ENCODE data around the gene LCE6A.

LCE6A gene, protein sequence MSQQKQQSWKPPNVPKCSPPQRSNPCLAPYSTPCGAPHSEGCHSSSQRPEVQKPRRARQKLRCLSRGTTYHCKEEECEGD
- 0 reads per million in 18 experiments for total RNA-seq

DNA sequence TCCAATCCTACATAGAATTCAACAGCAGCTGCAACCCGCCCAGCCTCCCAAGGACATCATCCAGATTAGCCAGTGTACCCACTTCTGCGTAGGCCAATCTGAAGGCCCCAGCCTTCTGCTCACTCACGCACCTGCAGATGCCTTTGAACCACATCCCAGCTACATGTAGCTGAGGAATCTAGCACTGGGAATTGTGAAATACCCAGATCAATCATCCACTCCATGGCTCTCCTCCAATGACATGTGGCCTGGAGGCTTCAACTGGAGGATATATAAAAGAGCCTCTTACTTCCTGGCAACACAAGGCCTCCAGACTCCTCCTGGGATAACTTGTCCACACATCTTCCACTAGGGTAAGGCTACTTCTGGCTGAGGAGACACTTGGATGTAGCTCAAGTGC is at the start of gene LCE6A:
Gene LCE6A, plus strand, starts transcription at position 301 of the 400 bp plus-strand sequence. CDS start 665 bp downstream, outside the sequence.
- no peak for DNase-seq

DNA sequence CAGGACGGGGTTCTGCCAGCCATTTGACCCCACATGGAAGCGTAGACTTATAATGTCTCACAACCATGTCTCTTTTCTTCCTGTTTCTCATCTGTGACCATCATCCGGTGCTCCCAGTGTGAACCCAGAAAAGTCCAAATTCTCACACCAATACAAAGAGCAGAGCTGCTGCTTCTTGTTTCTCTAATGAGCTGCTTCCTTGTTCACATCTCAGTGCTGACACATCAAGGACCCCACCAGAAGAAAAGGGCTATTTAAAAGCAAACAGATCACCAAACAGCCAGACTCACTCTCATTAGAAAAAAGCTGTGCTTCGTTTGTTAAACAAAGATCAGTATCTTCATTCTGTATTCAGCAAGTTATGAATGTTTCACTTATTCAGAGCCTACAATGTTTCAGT is 47.0 kb upstream of the LCE6A start:
- DNase-seq = no peak

DNA sequence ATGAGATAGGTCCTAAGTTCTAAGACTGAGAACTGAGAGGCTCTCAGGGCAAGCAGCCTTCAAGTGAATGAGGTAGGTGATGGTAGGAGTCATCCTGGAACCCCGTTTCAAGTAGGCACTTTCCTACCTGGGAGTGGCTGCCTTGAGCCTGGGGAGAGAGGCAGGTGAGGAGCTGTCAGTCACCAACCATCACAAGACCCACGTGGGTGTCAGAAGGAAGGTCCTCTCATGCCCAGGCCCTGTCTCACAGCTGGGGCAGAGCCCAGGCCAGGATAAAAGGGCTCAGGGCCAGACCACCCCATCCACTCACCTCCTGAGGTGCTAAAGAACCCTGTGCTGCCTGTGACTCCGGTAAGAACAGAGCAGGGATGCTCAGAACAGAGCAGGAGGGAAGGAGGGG is 46.2 kb upstream of the LCE6A start, which contains the start of gene LCE1D:
Gene LCE1D, plus strand, starts transcription at position 301 of the 400 bp plus-strand sequence. CDS start 1,074 bp downstream, outside the sequence.
- no peak for DNase-seq

DNA sequence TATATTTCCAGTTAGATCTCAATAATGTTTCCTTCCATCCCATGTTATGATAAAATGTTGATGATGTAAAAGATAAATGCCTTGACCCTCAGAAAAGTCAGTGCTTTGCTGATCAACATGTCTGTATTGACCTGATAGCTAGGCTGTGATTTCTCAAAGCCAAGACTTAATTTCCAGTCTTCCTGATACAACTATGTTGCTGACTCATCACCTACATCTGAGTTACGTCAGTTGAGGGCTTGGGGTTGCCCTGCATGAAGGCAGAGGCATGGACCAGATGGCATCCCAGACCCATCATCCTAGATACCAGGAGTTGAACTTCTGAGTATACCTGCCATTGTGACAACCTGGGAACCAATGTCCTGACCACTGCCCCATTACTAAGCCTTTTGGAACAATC is 41.3 kb upstream of the LCE6A start:
- DNase-seq = no peak

DNA sequence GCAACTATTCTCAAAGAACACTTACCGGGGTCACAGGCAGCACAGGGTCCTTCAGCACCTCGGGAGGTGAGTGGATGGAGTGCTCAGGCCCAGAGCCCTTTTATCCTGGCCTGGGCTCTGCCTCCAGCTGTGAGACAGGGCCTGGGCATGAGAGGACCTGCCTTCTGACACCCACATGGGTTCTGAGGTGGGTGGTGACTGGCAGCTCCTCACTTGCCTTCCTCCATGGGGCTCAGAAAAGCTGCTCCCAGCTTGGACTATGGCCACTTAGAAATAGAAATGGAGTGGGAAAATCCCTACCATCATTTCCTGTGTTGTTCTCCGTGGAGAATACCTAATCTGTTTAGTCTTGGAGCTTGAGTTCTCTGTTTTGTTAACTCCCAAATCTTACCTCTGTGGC is 36.1 kb upstream of the LCE6A start, which contains the start of gene LCE1C:
Gene LCE1C, minus strand, starts transcription at position 76 of the 400 bp plus-strand sequence. CDS start 1,173 bp downstream, outside the sequence.
- DNase-seq = no peak

DNA sequence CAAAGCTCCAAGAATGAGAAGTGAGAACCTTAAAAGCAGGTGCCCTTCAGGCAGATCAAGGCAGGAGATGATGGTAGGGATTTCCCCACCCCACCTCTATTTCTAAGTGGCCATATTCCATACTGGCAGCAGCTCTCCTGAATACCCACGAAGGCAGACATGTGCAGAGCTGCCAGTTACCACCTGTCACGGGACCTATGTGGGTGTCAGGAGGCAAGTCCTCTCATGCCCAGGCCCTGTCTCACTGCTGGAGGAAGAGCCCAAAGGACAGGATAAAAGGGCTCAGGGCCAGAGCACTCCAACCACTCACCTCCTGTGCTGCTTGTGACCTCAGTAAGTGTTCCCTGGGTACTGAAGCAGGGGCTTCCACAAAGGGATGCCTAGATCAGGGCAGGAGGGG is 31.6 kb upstream of the LCE6A start:
- DNase-seq = no peak

DNA sequence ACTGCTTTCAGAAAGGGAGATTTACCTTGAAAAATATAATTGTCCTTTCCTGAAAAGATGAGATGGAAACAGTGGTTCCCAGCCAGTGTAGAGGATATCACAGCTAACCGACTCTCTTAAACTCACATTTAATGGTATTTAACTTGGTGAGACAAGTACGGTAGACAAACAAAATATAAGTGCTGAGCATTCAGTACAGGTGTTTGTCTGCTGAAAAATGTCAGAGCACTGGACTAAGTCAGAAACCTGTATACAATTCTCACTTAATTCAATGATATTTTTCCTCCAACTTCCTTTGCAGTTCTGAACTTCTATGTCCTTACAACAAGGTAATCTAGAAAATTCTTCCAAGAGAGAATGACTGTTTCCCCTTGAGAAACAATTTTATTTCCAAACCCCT is 31.0 kb upstream of the LCE6A start, which contains the start of gene LCE1B:
Gene LCE1B, plus strand, starts transcription at position 301 of the 400 bp plus-strand sequence. CDS start 476 bp downstream, outside the sequence.
- DNase-seq = no peak

DNA sequence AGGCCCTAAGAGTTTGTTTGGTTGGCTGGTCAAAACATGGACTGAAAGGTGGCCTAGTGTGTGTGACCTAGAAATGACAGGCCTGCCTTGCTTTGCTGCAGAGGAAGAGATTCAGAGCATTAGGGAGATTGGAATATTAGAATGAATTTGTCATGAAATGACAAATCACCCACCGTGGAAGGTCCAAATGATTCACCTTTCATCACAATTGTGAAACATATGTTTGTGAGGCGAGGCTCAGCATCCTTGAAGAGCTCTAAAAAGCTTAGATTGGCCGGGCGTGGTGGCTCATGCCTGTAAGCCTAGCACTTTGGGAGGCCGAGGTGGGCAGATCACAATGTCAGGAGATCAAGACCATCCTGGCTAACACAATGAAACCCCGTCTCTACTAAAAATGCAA is 25.3 kb upstream of the LCE6A start:
- DNase-seq = no peak

DNA sequence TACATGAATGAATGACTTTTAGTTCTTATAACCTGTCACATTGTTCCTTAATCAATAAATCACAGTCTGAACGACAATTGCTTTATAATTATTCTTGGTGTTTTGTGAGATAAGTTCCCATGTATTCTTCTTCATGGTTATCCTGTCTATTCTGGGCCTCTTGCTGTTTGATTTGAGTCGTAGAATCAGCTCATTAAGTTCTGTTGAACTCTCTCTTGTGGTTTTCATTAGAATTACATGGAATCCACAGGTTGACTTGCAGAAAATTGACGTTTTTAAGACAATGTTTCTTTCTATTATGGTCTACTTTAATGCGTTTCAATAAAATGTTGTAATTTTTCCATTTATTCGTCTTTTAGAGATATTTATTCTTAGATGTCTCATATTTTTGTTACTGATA is 19.4 kb upstream of the LCE6A start:
- no peak for DNase-seq

DNA sequence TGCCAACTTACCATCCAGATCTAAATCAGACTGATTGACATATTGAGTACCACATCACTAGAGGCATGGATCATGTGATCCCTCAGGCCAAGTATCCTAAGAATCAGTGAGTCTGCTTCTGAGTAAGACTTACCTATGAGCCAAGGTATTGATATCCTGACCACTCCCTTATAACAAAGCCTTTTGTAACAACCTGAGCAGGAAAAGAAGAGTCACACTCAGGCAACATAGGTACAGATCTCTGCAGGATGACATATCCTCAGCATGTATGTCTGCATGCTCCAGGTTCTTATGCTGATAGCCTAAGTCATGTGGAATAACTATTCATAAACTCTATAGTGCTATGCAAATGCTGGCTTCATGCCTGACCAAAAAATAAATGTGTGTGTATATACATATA is 17.7 kb upstream of the LCE6A start:
- DNase-seq = no peak

DNA sequence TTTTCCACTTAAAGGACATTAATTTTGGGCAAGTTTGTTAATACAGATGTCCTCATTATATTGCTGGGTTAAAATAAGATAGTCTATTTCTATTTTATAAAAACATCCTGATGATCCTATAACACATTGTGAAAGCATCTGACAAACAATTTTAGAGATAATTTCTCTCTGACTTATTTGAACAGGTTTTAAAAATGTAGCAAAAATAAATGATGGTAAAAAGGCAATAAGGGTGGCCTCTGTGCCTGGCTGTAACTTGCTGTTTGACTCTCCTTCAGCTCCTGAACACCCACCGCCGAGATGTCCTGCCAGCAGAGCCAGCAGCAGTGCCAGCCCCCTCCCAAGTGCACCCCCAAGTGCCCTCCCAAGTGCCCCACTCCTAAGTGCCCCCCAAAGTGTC is 15.5 kb upstream of the LCE6A start, which contains the start of gene LCE1A:
Gene LCE1A, plus strand, starts transcription at position 301 of the 400 bp plus-strand sequence. Its CDS starts 0 bp downstream, at position 301.
- no peak for DNase-seq

DNA sequence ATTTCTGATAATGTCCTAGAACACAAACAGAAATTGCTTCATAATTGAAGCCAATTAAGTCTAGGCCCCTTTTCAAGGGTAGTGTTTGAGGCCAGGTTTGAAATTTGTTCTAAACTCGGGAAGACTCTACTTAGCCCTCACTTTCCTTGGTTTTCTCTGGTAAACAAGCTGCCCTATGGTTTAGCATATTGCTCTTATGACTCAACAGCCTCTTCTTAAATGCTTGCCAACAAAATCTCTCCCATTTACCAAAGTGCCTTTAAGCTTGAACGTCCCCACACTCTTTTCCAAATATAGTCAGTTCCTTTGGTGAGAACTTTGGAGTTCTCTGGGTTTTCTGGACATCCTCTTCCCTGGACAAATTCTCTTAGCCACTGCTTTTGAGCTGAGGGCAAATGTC is 5.8 kb upstream of the LCE6A start:
- no peak for DNase-seq

DNA sequence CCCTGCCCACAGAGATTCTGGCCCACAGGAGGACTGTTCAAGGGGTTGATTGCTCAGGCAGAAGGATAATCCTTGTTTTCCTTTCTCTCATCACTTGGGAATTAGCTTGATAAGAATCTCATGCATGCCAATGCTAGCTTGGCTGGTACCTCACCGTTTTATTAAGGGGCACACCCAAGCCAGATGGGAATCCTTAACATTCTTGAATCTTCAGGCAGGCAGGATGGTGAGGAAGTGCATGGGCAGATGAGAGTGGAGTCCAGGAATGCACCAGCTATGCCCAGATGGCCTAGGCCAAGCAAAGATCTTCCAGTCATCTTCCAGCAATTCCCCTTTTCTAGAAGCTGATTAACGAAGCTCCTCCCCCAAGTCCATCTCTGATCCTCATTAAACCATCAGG is 13.0 kb downstream of the LCE6A start:
- DNase-seq = no peak

DNA sequence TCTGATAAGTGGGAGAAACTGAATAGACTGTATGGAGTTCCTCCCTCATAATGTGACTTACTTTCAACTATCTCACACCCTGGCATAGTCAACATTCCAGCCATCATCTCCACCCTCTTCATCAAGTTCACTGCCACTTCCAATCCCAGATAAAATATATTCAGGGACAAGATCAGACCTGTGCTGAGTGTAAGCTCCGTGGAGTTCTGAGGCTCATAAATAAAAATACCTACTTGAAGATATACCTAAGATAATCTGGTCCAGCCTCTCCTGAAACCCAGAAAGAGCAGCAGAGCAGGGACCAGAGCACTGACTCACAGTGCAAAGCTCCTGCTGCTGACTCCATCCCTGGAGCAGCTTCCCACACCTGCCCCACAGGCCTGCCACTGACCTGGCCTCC is 15.4 kb downstream of the LCE6A start:
- no peak for DNase-seq

DNA sequence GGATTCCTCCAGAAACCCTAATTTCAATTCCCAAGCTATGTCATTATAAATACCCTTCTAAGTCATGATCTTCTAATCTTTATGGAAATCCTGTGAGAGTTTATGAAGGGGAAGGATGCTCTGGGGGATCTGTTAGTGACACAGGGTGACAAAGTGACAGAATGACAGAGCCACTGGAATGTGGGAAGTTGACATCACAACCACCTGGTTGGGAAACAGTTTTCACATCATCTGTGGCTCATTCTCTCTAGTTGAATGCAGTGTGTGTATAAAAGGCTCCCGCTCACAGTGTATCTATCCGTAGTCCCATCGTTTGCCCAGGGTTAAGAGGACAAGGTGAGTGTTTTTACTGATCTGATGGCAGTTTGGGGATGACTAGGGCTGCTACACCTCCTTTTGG is 17.0 kb downstream of the LCE6A start, which contains the start of gene LCE7A:
Gene LCE7A, plus strand, starts transcription at position 301 of the 400 bp plus-strand sequence. CDS start 702 bp downstream, outside the sequence.
- DNase-seq = no peak

DNA sequence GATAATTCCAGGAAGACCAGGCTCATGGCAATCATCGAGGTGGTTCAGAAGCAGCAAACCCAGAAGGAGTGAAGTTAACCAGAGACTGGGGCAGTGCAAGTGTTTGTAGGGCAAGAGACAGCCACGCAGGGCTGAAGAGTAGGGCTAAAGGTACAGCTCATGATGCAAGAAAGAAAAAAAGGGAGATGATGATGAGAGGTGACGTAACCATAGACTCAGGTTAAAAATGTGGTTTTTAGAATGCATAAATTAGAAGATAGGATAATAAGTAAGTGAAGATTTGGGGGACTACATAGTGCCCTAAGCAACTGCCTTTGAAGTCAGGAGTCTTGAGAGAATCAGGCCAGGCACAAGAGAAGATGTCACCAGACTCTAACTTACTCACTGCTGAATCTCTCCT is 17.5 kb downstream of the LCE6A start:
- DNase-seq = no peak

DNA sequence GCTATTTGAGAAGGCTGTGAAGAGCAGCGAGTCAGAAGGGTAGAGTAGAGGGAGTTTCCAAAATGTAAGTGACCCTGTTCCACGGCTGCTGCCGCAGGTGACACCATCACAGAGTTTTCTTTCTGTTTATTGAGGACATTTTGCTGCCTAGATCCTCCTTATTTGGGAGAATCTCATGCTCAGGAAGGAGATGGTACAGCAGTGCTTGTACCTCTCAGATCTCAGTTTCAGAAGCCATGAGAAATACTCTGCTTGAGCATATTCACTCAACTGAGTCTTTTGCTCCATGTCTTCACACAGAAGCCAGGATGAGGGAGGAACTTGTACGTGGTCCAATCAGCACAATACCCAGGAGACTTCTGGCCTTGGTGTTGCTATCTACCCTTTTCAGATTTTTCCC is 18.7 kb downstream of the LCE6A start:
- DNase-seq = no peak

DNA sequence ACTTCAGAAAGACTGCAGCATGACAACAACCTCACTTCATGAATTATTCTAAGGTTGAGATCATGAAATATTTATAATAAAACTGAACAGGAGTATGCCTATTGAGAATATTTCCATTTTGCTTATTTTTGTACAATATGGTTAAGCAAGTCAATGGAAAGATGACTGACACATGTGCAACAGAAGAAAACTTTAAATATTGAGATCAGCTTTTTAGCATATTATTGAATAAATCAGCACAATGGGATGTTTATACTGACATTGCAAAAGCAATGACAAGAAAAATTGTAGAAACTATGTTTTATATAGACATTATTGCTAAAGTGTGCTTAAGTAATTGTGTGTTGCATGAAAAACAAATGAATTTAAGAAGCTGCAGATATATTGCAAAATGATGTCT is 21.8 kb downstream of the LCE6A start:
- DNase-seq = no peak

DNA sequence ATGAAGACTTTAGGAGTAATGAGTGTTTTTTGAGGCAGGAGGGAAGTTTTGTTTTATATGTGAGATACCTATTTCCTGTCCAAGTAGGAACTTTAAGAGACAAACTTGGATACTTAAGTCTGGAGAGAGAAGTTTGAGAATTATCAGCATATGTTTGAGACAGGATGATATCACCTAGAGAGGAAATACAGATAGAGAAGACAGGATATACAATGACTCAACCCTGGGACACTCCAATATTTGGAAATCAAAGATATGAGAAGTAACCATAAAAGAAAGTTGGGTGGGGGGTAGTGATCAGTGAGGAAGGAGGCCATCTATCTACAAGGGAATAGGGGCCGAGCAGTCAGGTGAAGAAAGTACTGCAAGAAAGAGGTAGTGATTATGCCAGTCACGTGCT is 23.7 kb downstream of the LCE6A start:
- no peak for DNase-seq

DNA sequence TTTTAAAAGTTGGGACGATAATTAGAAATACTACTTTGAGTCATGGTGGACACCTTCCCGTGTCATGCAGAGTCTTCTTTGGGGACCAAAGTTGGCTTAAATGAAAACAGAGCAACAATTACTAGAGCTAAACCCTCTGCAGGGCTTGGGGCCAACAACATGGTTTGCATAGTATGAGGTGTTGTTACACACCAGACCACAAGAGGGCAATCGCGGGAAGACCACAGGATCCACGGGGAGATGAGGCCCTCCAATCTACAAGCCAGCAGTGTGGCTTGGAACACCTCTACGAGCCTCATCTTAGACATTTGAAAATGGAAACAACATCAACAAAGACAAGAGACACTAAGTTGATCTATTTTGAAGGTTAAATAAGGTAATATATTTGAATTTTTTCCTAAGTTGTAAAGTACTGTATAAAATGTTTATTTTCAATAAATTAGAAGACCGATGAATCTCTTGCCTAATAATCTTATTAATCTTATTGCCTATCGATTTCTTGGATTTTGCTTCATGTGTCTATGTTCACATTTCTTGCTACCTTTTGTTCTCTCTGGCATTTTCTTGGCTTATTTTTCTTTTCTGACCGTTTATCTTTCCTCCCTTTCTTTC is 27.3 kb downstream of the LCE6A start:
- peak; percentile 63 to 66 for DNase-seq

DNA sequence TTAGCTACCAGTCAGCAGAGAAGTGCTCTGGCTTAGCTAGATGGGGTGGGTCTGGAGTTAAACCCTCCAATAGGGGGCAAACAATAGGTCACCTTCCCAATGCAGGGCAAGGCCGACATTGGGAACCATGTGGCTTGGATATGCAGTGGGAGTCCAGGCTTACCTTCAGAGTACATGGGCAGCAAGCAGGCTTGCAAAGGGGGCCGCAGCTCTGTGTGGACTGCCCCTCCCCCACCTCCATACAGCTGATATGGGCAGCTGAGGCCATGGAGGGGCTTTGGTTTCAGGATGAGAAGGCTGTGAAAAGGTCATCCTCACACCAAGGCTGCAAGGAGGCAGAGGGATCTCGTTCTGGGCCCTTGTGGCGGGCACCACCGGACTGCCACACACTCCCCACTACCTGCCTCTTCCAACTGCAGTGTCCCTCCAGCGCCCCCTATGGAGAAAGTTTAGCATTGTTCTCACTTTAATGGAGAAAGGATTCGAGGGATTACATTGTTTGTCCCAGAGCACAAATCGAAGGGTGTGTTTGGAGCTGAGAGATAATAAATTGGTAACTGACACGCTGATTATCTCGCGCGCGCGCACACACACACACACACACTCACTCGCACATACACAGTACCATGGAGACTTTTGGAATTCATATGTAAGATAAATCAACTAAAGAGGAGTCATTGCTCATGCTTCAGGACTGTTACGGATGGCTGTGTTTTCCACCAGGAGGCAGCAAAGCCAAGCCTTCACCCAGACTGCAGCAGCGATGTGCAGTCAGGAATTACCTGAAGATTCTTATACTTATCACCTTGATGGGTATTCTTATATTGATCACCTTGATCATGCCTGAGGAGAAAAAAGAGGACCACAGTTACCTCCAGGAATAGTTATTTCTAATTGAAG is 28.4 kb downstream of the LCE6A start:
- DNase-seq = peak in 1 of 2 donors; percentile 32

DNA sequence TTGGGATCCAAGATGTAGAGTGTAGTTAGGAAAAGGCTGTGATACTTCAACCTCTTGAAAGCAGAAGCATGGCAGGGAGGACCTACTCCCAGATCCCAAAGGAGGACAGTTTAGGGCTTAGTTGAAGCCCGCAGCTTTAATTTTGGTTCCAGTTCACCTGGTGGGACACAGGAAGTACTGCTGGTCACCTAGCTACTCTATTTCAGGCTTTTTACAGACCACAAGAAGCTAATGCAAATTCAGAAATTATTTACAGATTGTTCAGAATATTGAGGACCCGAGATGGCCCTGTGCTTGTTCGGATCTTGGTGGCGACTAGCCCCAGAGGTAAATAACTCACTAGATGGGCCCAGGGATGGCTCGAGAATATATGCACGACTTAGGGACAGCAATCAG is 29.1 kb downstream of the LCE6A start:
- no peak for DNase-seq

DNA sequence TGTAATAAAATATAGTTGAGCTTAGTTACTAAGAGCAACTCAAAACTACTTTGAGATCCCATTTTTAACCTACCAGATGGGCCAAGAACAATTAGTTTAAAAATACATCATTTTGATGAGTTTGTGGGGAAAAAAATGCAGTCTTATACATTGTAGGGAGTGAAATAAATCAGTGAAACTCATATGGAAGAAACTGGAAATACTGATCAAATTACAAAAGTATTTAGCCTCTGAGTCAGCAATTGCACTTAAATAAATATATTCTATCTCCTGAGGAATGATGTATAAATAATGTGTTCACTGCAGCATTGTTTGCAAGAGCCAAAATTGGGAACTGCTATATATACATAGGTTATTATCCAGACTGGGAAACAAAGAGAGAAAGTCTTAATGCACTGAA is 30.8 kb downstream of the LCE6A start:
- no peak for DNase-seq
